H1 (cell line): ENCODE data around the gene NFIA. TPM values are rescaled to one million over a fixed set of nuclear protein-coding genes. Genes with fewer than 3 reads are reported as not detected.

ENCODE experiments used
- CTCF ChIA-PET: fragments of 300-600 bp; sonication (Branson Sonifier 250); formaldehyde crosslinking; loops from one replicate; lab custom pipeline; 2021; ENCODE audit not compliant: partially characterized antibody; lab: Charles Lee
- POLR2A ChIA-PET: fragments of 300-600 bp; sonication (Branson Sonifier 250); formaldehyde crosslinking; loops from one replicate; lab custom pipeline; 2021; ENCODE audit warnings: inconsistent platforms; ENCODE audit not compliant: partially characterized antibody; lab: Charles Lee
- DNase-seq, 2 experiments: peaks; one replicate each; pipeline versions ENCODE4 v3.0.0 to v3.0.0-alpha.2; 2010 to 2022; ENCODE audit warnings: low spot score in 2 of 2, low read depth in 1 of 2, mixed read lengths in 1 of 2
- FAIRE-seq: peaks from 2 replicates; lab custom pipeline; 2011; peaks lifted over from hg19 to GRCh38; lab: Jason Lieb, UNC
- H2AFZ ChIP-seq: 2 replicates; pipeline ENCODE4 v1.8.1; 2012; ENCODE audit warnings: low read length, inconsistent platforms
- H2AK5ac ChIP-seq: 2 replicates; pipeline ENCODE4 v1.6.1; 2013; ENCODE audit warnings: low read depth, low read length
- H2BK120ac ChIP-seq: replicated peaks from 2 replicates; pipeline ENCODE3; 2013; ENCODE audit warnings: low read depth, low read length, inconsistent platforms
- H2BK12ac ChIP-seq: 2 replicates; pipeline ENCODE4 v1.6.1; 2013; ENCODE audit warnings: low read depth, low read length
- H2BK15ac ChIP-seq: 2 replicates; pipeline ENCODE4 v1.6.1; 2013; ENCODE audit warnings: low read length
- H2BK20ac ChIP-seq: 2 replicates; pipeline ENCODE4 v1.6.1; 2013; ENCODE audit warnings: low read length
- H2BK5ac ChIP-seq: 2 replicates; pipeline ENCODE4 v1.6.1; 2013; ENCODE audit warnings: low read depth, low read length
- H3K14ac ChIP-seq: 2 replicates; pipeline ENCODE4 v1.6.1; 2013; ENCODE audit warnings: inconsistent platforms; ENCODE audit not compliant: insufficient read length
- H3K18ac ChIP-seq: 2 replicates; pipeline ENCODE4 v1.6.1; 2013; ENCODE audit warnings: low read length; ENCODE audit errors: extremely low read depth
- H3K23ac ChIP-seq: 2 replicates; pipeline ENCODE4 v1.6.1; 2013; ENCODE audit warnings: inconsistent platforms; ENCODE audit not compliant: insufficient read length
- H3K23me2 ChIP-seq: 2 replicates; pipeline ENCODE4 v1.6.1; 2013; ENCODE audit warnings: low read depth, low read length
- H3K27ac ChIP-seq: 2 replicates; pipeline ENCODE4 v1.6.1; 2011; ENCODE audit warnings: low read depth, low read length, inconsistent platforms
- H3K27me3 ChIP-seq, 4 experiments: replicated peaks in 1 of 4; 1 replicate in 1 of 4; 2 replicates in 3 of 4; pipeline versions ENCODE4 v1.6.1 to v1.8.1; 2011 to 2013; ENCODE audit warnings: low read length in 3 of 4, mild to moderate bottlenecking in 3 of 4, inconsistent platforms in 2 of 4, mixed read lengths in 2 of 4, moderate library complexity in 1 of 4; ENCODE audit not compliant: control insufficient read depth in 3 of 4, insufficient read depth in 3 of 4; ENCODE audit errors: extremely low read depth in 1 of 4
- H3K36me3 ChIP-seq, 4 experiments: 2 replicates each; pipeline versions ENCODE4 v1.6.1 to v1.8.1; 2011 to 2013; ENCODE audit warnings: mild to moderate bottlenecking in 4 of 4, low read length in 3 of 4, moderate library complexity in 2 of 4, control low read depth in 1 of 4, inconsistent platforms in 1 of 4; ENCODE audit not compliant: insufficient read depth in 4 of 4, control insufficient read depth in 2 of 4
- H3K4ac ChIP-seq: replicated peaks from 2 replicates; pipeline ENCODE3; 2013; ENCODE audit warnings: low read length, low read depth, mixed read lengths, inconsistent platforms; ENCODE audit not compliant: insufficient read length
- H3K4me1 ChIP-seq, 4 experiments: replicated peaks in 1 of 4; 1 replicate in 1 of 4; 2 replicates in 3 of 4; pipeline versions ENCODE4 v1.6.1 to v1.8.1; 2011 to 2013; ENCODE audit warnings: low read length in 3 of 4, inconsistent platforms in 2 of 4, mixed read lengths in 1 of 4; ENCODE audit not compliant: insufficient read depth in 4 of 4, control insufficient read depth in 3 of 4
- H3K4me2 ChIP-seq, 2 experiments: 2 replicates each; pipeline versions ENCODE4 v1.6.1 to v1.8.1; 2011 to 2013; ENCODE audit warnings: low read depth in 2 of 2, low read length in 2 of 2, control low read depth in 1 of 2, inconsistent platforms in 1 of 2, mild to moderate bottlenecking in 1 of 2; ENCODE audit not compliant: insufficient read depth in 1 of 2
- H3K4me3 ChIP-seq, 4 experiments: fragments of 200-600, 300-600 bp in 1 of 4; sonication (generic), shearing (Covaris generic), sonication (Bioruptor Twin) in 1 of 4; 2 replicates each; pipeline versions ENCODE4 v1.5.1 to v1.8.1; 2011 to 2016; ENCODE audit warnings: low read length in 4 of 4, low read depth in 3 of 4, control low read depth in 2 of 4, inconsistent platforms in 2 of 4, mild to moderate bottlenecking in 2 of 4, mixed read lengths in 1 of 4, moderate library complexity in 1 of 4; ENCODE audit not compliant: insufficient read depth in 2 of 4; ENCODE audit errors: extremely low read depth in 1 of 4
- H3K56ac ChIP-seq: replicated peaks from 2 replicates; pipeline ENCODE3; 2013; ENCODE audit warnings: low read depth, mild to moderate bottlenecking, mixed read lengths, low read length, inconsistent platforms; ENCODE audit not compliant: insufficient read length
- H3K79me1 ChIP-seq: 2 replicates; pipeline ENCODE4 v1.6.1; 2013; ENCODE audit warnings: low read depth, low read length, control low read depth
- H3K79me2 ChIP-seq, 2 experiments: 2 replicates each; pipeline versions ENCODE4 v1.6.1 to v1.8.1; 2012 to 2013; ENCODE audit warnings: low read length in 2 of 2, mild to moderate bottlenecking in 2 of 2, inconsistent platforms in 1 of 2; ENCODE audit not compliant: insufficient read depth in 2 of 2, control insufficient read depth in 1 of 2
- H3K9ac ChIP-seq, 4 experiments: replicated peaks in 1 of 4; 1 replicate in 1 of 4; 2 replicates in 3 of 4; pipeline versions ENCODE4 v1.6.1 to v1.8.1; 2011 to 2013; ENCODE audit warnings: low read depth in 3 of 4, low read length in 3 of 4, control low read depth in 2 of 4, mild to moderate bottlenecking in 2 of 4, moderate library complexity in 2 of 4, inconsistent platforms in 1 of 4; ENCODE audit errors: extremely low read depth in 1 of 4
- H3K9me3 ChIP-seq, 2 experiments: 2 replicates each; pipeline versions ENCODE4 v1.6.1 to v1.8.1; 2012 to 2013; ENCODE audit warnings: mild to moderate bottlenecking in 2 of 2, moderate library complexity in 2 of 2, control low read depth in 1 of 2, inconsistent platforms in 1 of 2, low read depth in 1 of 2, low read length in 1 of 2, mixed read lengths in 1 of 2; ENCODE audit not compliant: insufficient read depth in 2 of 2
- H4K20me1 ChIP-seq, 2 experiments: replicated peaks in 1 of 2; 2 replicates each; pipeline versions ENCODE3 to v1.8.1; 2011 to 2013; ENCODE audit warnings: inconsistent platforms in 2 of 2, low read length in 2 of 2, mild to moderate bottlenecking in 1 of 2; ENCODE audit not compliant: insufficient read depth in 2 of 2, control insufficient read depth in 1 of 2
- H4K5ac ChIP-seq: 2 replicates; pipeline ENCODE4 v1.6.1; 2013; ENCODE audit warnings: low read length, low read depth, mixed read lengths, inconsistent platforms; ENCODE audit not compliant: insufficient read length
- H4K8ac ChIP-seq: 2 replicates; pipeline ENCODE4 v1.8.0; 2013; ENCODE audit warnings: mild to moderate bottlenecking, moderate library complexity, low read length, inconsistent platforms; ENCODE audit not compliant: insufficient read depth; ENCODE audit errors: extremely low read depth
- H4K91ac ChIP-seq: replicated peaks from 2 replicates; pipeline ENCODE3; 2013; ENCODE audit warnings: low read length, mixed read lengths, inconsistent platforms; ENCODE audit not compliant: insufficient read length
- BACH1 ChIP-seq: IDR thresholded peaks from 2 replicates; pipeline ENCODE4 v1.6.1; 2012; ENCODE audit warnings: low read length, improper control_type of control experiment
- CBX5 ChIP-seq: fragments of 300-800, 300-1000 bp; sonication (generic); IDR thresholded peaks from 2 replicates; pipeline ENCODE4 v1.7.1; 2016; ENCODE audit warnings: antibody characterized with exemption, low read length, low read depth
- CBX8 ChIP-seq: fragments of 300-800, 300-1000 bp; sonication (generic); IDR thresholded peaks from 2 replicates; pipeline ENCODE4 v1.7.1; 2016; ENCODE audit warnings: low read depth, low read length, borderline replicate concordance
- CTBP2 ChIP-seq: IDR thresholded peaks from 2 replicates; pipeline ENCODE4 v1.7.0; 2011; ENCODE audit warnings: borderline replicate concordance, mild to moderate bottlenecking, moderate library complexity, mixed read lengths, low read length; ENCODE audit not compliant: insufficient read depth, insufficient read length
- CTCF ChIP-seq, 3 experiments: IDR thresholded peaks; 1 replicate in 2 of 3; 2 replicates in 1 of 3; pipeline versions ENCODE4 v1.5.1 to v1.6.1; 2011; ENCODE audit warnings: low read length in 3 of 3, mild to moderate bottlenecking in 3 of 3, inconsistent platforms in 2 of 3, low read depth in 1 of 3, moderate library complexity in 1 of 3; ENCODE audit not compliant: insufficient read depth in 1 of 3; ENCODE audit errors: control extremely low read depth in 1 of 3
- PHF8 ChIP-seq: fragments of 200-600 bp; sonication (generic); conservative IDR thresholded peaks from 2 replicates; pipeline ENCODE4 v1.7.1; 2012; ENCODE audit warnings: low read depth, mild to moderate bottlenecking, inconsistent platforms, low read length, moderate library complexity
- POLR2AphosphoS5 ChIP-seq: IDR thresholded peaks from 2 replicates; pipeline ENCODE4 v1.6.1; 2011; ENCODE audit warnings: low read depth, low read length
- RBBP5 ChIP-seq: IDR thresholded peaks from 2 replicates; pipeline ENCODE4 v1.7.1; 2012; ENCODE audit warnings: low read depth, mild to moderate bottlenecking, inconsistent platforms, low read length, moderate library complexity, borderline replicate concordance
- SAP30 ChIP-seq: fragments of 300-600 bp; sonication (generic); IDR thresholded peaks from 2 replicates; pipeline ENCODE4 v1.7.1; 2012; ENCODE audit warnings: low read length, moderate library complexity, mild to moderate bottlenecking, inconsistent platforms; ENCODE audit not compliant: insufficient read depth, insufficient replicate concordance
- TEAD4 ChIP-seq: IDR thresholded peaks from 2 replicates; pipeline ENCODE4 v1.6.1; 2012; ENCODE audit warnings: low read depth, low read length, inconsistent platforms, mixed read lengths
- WGBS, 2 experiments: shearing (Covaris generic) in 1 of 2; methylation state at CpG; one replicate each; pipeline versions ENCODE4 v1.1.6 to v1.1.7; 2013 to 2015; ENCODE audit warnings: low lambda C conversion rate in 2 of 2, mixed read lengths in 2 of 2, inconsistent platforms in 1 of 2, low coverage in 1 of 2, missing lambda C conversion rate in 1 of 2; ENCODE audit not compliant: insufficient replicate concordance in 2 of 2, insufficient coverage in 1 of 2, insufficient read length in 1 of 2; ENCODE audit errors: extremely low coverage in 1 of 2, missing lambda C conversion rate in 1 of 2; 5-methylcytosine and 5-hydroxymethylcytosine counted together
- polyA plus RNA-seq, 7 experiments: library from polyadenylated mRNA; depleted of rRNA in 3 of 7; stranded (reverse) in 5 of 7; unstranded in 2 of 7; fragments of >200 nt in 5 of 7; fragments of 200-250 nt in 2 of 7; gene quantifications; 1 replicate in 5 of 7; 2 replicates in 1 of 7; 4 replicates in 1 of 7; pipeline versions ENCODE4 v1.2.1 to v1.2.3, GENCODE V29; 2011 to 2013; ENCODE audit warnings: missing spikeins in 2 of 7, mixed read lengths in 2 of 7
- total RNA-seq: library from RNA; stranded (reverse); fragmentation: NEBNext Ultra II Directional; extraction: Animal tissue kit (Norgen Biotek cat#: 25700); gene quantifications from 2 replicates; pipeline ENCODE4 v1.2.1, GENCODE V29; 2021

Gene NFIA
- total and polyA plus RNA-seq, 2 of the 8 experiments (the other 6 are each of a cell fraction or from before 2014, with no cell fraction given): 1.8 to 2.3 TPM

GRCh38 chr1:61167309-61167708 lies 84.9 kb downstream of the NFIA start:
- no peak overlapping the region for H3K56ac ChIP-seq
- H2BK5ac ChIP-seq: no peak overlapping the region
- H4K8ac ChIP-seq: no peak overlapping the region
- WGBS, 2 experiments: 95% methylated on average over 1 of the region's 1 CpG; no CpG with 5 or more reads in 1 of the 2 experiments
- H2BK15ac ChIP-seq: no peak overlapping the region
- no peaks in the 10 kb centered on the region for H3K23me2 ChIP-seq
- H4K91ac ChIP-seq: no peak overlapping the region
- no peaks in the 10 kb centered on the region for H3K79me1 ChIP-seq
- H3K14ac ChIP-seq: no peak overlapping the region
- FAIRE-seq (no peak), DNase-seq (no peak)
- no peaks in the 10 kb centered on the region for H4K20me1 ChIP-seq
- no peak overlapping the region for H2AFZ ChIP-seq
- H4K5ac ChIP-seq: no peak overlapping the region
- no peak overlapping the region for H3K18ac ChIP-seq
- H3K36me3 ChIP-seq: no peaks in the 10 kb centered on the region
- H2BK20ac ChIP-seq: no peak overlapping the region
- H3K4me2 ChIP-seq: no peak overlapping the region
- H3K9ac ChIP-seq: no peak overlapping the region
- H3K79me2 ChIP-seq: no peaks in the 10 kb centered on the region
- no peak overlapping the region for H2AK5ac ChIP-seq
- H3K4ac ChIP-seq: no peak overlapping the region
- no peak overlapping the region for H2BK120ac ChIP-seq
- ChIA-PET POLR2A (interaction anchor here (1.2 kb wide), 1 partner anchor 10 kb away, joined by 4 read pairs; no protein-coding TSS in a partner anchor), CTCF (interaction anchor here (0.6 to 2.3 kb wide), 2 partner anchors 11 to 344 kb away, joined by 3 to 5 read pairs; no protein-coding TSS in a partner anchor)
- no peak overlapping the region for H3K23ac ChIP-seq
- H3K27me3 ChIP-seq: no peaks in the 10 kb centered on the region
- peaks cover 0 to 2% (median 0%) of the 10 kb centered on the region in 4 experiments; a peak in 1 of 7 replicates for H3K4me1 ChIP-seq
- H3K9me3 ChIP-seq: no peaks in the 10 kb centered on the region
- H3K27ac ChIP-seq: no peak overlapping the region
- H2BK12ac ChIP-seq: no peak overlapping the region
- no peak overlapping the region for H3K4me3 ChIP-seq
- TF ChIP-seq TEAD4 (no peak), SAP30 (no peak), CTCF (IDR thresholded peaks at IDR 0.05; ENCODE audit: control extremely low read depth in 1 of 3, insufficient read depth in 1 of 3, low read depth in 1 of 3, low read length in 3 of 3) (no peak), POLR2AphosphoS5 (no peak), RBBP5 (no peak), CTBP2 (no peak), BACH1 (no peak), CBX5 (no peak), PHF8 (no peak), CBX8 (no peak)
